Endodermal cell (in vitro differentiated cells): ENCODE measurements around the gene MRPS34. TPM values are rescaled to one million over a fixed set of nuclear protein-coding genes. Genes with fewer than 3 reads are reported as not detected.
"Not testable (repeated sequence)": the region's sequence is repeated elsewhere in the genome, so short reads cannot be mapped to it uniquely, and the experiment has no call there.

ENCODE experiments used
- DNase-seq: peaks from one replicate; pipeline ENCODE4 v3.0.0-alpha.2; 2017
- H3K27ac ChIP-seq: 2 replicates; pipeline ENCODE4 v1.5.1; 2013; ENCODE audit warnings: mild to moderate bottlenecking, low read depth, low read length, moderate library complexity
- H3K27me3 ChIP-seq: 2 replicates; pipeline ENCODE4 v1.6.1; 2013; ENCODE audit warnings: mild to moderate bottlenecking, low read length, moderate library complexity; ENCODE audit not compliant: insufficient read depth, control insufficient read depth, poor library complexity, severe bottlenecking
- H3K36me3 ChIP-seq: 2 replicates; pipeline ENCODE4 v1.7.0; 2013; ENCODE audit warnings: mild to moderate bottlenecking, low read length, moderate library complexity; ENCODE audit not compliant: control insufficient read depth, insufficient read depth
- H3K4me1 ChIP-seq: one replicate; pipeline ENCODE4 v1.7.0; 2013; ENCODE audit warnings: low read length; ENCODE audit not compliant: control insufficient read depth, insufficient read depth
- H3K4me3 ChIP-seq: 2 replicates; pipeline ENCODE4 v1.5.1; 2013; ENCODE audit warnings: mild to moderate bottlenecking, low read length, moderate library complexity
- H3K9ac ChIP-seq: 2 replicates; pipeline ENCODE4 v1.6.1; 2013; ENCODE audit warnings: mild to moderate bottlenecking, low read length, moderate library complexity; ENCODE audit not compliant: poor library complexity, severe bottlenecking; ENCODE audit errors: extremely low read depth
- H3K9me3 ChIP-seq: 2 replicates; pipeline ENCODE4 v1.6.1; 2013; ENCODE audit warnings: mild to moderate bottlenecking, low read length, moderate library complexity; ENCODE audit not compliant: control insufficient read depth
- H3K27ac Mint-ChIP-seq: 2 replicates; pipeline ENCODE4 v1.8.0; 2020; ENCODE audit warnings: mixed read lengths
- H3K27me3 Mint-ChIP-seq: 2 replicates; pipeline ENCODE4 v1.8.0; 2021; ENCODE audit warnings: mild to moderate bottlenecking, mixed read lengths; ENCODE audit not compliant: insufficient read depth
- H3K36me3 Mint-ChIP-seq: 2 replicates; pipeline ENCODE4 v1.8.0; 2020; ENCODE audit warnings: low read depth, mixed read lengths
- H3K4me1 Mint-ChIP-seq: 2 replicates; pipeline ENCODE4 v1.8.0; 2020; ENCODE audit warnings: mixed read lengths
- H3K4me3 Mint-ChIP-seq: 2 replicates; pipeline ENCODE4 v1.8.0; 2020; ENCODE audit warnings: mild to moderate bottlenecking, moderate library complexity, mixed read lengths
- H3K9me3 Mint-ChIP-seq: 2 replicates; pipeline ENCODE4 v1.8.0; 2020; ENCODE audit warnings: mild to moderate bottlenecking, mixed read lengths
- WGBS, 2 experiments: methylation state at CpG; one replicate each; pipeline versions ENCODE4 v1.1.5 to v1.1.7; 2013; ENCODE audit warnings: missing lambda C conversion rate in 2 of 2, mixed read lengths in 1 of 2; ENCODE audit not compliant: insufficient coverage in 1 of 2, insufficient read length in 1 of 2; 5-methylcytosine and 5-hydroxymethylcytosine counted together
- total RNA-seq, 2 donors: library from RNA; stranded (reverse); fragmentation: NEBNext Ultra II Directional in 1 of 2; extraction: Animal tissue kit (Norgen Biotek cat#: 25700) in 1 of 2; gene quantifications; 2 replicates in 1 of 2; 3 replicates in 1 of 2; pipeline ENCODE4 v1.2.1, GENCODE V29; 2021
- TF ChIP-seq, protein P1 (sequence below): fragments of 200-600 bp; sonication (generic); conservative IDR thresholded peaks from 2 replicates; pipeline ENCODE4 v1.5.0; 2021; ENCODE audit warnings: antibody characterized with exemption, mild to moderate bottlenecking

The MRPS34 gene
- total RNA-seq, 2 donors from 2014 or later = 137 to 164 TPM

DNA sequence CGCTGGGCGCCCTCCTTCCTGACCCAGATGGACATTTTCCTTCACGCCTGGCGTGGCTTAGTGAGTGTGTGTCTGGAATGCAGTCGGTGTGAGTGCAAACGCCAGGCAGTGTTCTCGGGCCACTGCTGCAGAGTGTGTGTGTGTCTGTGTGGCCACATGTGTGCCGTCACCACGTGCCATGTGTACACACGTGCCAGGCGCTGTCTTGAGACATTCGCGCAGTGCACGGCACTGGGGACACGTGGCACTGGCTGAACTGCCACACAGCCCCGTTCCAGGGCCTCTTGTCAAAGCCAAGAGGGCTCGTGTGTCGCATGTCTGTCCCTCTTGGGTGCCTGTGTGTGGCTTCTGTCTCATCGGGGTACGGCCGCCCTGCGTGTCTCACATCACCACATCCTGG lies 38.1 kb downstream of the MRPS34 start:
- Mint-ChIP-seq H3K4me3 (no peak overlapping the region), H3K27ac (no peak overlapping the region), H3K36me3 (peaks cover 14% of the 10 kb centered on the region), H3K4me1 (no peaks in the 10 kb centered on the region), H3K9me3 (no peaks in the 10 kb centered on the region), H3K27me3 (no peaks in the 10 kb centered on the region)
- H3K36me3 ChIP-seq = peaks cover 11% of the 10 kb centered on the region
- no peak for DNase-seq
- H3K4me1 ChIP-seq = no peaks in the 10 kb centered on the region
- peak overlapping the region; percentile 1 for H3K4me3 ChIP-seq
- WGBS, 2 experiments = 96 to 97% methylated on average over 20 to 22 of the region's 22 CpGs
- TF ChIP-seq, protein P1, sequence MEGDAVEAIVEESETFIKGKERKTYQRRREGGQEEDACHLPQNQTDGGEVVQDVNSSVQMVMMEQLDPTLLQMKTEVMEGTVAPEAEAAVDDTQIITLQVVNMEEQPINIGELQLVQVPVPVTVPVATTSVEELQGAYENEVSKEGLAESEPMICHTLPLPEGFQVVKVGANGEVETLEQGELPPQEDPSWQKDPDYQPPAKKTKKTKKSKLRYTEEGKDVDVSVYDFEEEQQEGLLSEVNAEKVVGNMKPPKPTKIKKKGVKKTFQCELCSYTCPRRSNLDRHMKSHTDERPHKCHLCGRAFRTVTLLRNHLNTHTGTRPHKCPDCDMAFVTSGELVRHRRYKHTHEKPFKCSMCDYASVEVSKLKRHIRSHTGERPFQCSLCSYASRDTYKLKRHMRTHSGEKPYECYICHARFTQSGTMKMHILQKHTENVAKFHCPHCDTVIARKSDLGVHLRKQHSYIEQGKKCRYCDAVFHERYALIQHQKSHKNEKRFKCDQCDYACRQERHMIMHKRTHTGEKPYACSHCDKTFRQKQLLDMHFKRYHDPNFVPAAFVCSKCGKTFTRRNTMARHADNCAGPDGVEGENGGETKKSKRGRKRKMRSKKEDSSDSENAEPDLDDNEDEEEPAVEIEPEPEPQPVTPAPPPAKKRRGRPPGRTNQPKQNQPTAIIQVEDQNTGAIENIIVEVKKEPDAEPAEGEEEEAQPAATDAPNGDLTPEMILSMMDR = no peak
- peaks cover 49% of the 10 kb centered on the region for H3K9me3 ChIP-seq
- no peaks in the 10 kb centered on the region for H3K27me3 ChIP-seq
- H3K27ac ChIP-seq = no peak overlapping the region
- H3K9ac ChIP-seq = no peak overlapping the region

DNA sequence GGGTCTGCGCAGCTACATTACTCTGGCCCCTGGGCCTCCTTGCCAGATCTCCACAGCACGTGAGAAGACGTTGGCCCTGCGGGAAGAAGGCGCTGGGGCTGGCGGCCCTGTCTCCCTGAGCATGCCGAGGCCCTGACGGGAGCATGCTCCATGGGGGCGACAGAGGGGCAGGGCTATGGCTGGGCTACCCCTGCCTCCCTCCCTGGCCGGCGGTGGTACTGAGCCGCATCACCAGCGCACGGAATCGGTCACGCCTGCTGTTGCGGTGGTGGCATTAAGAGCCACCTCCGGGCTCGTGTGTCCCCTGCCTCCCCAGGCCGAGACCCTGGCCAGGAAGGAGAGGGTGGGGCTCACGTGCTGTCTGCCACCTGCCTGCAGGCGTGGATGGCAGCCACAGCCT lies 38.8 kb downstream of the MRPS34 start:
- DNase-seq = no peak
- no peaks in the 10 kb centered on the region for H3K4me1 Mint-ChIP-seq
- Histone ChIP-seq H3K27ac (no peak overlapping the region), H3K4me1 (no peaks in the 10 kb centered on the region), H3K36me3 (peaks cover 11% of the 10 kb centered on the region), H3K9ac (no peak overlapping the region), H3K4me3 (no peak overlapping the region), H3K27me3 (no peaks in the 10 kb centered on the region), H3K9me3 (peaks cover 42% of the 10 kb centered on the region)
- TF ChIP-seq, protein P1 = no peak
- H3K27ac Mint-ChIP-seq = no peak overlapping the region
- WGBS, 2 experiments = 96% methylated on average over 14 to 22 of the region's 22 CpGs
- no peaks in the 10 kb centered on the region for H3K9me3 Mint-ChIP-seq
- no peaks in the 10 kb centered on the region for H3K27me3 Mint-ChIP-seq
- peaks cover 18% of the 10 kb centered on the region for H3K36me3 Mint-ChIP-seq
- no peak overlapping the region for H3K4me3 Mint-ChIP-seq

GRCh38 chr16:1732551-1732987 lies 40.4 kb downstream of the MRPS34 start:
- Histone ChIP-seq H3K36me3 (peaks cover 11% of the 10 kb centered on the region), H3K9me3 (peaks cover 27% of the 10 kb centered on the region)
- H3K9me3 Mint-ChIP-seq, H3K27me3 Mint-ChIP-seq, H3K4me1 ChIP-seq, H3K27ac ChIP-seq, H3K27me3 ChIP-seq, H3K4me1 Mint-ChIP-seq, DNase-seq, H3K27ac Mint-ChIP-seq, H3K4me3 Mint-ChIP-seq, H3K9ac ChIP-seq, H3K4me3 ChIP-seq: not testable (repeated sequence)
- 94 to 98% methylated on average over 15 to 21 of the region's 21 CpGs for WGBS, 2 experiments
- peaks cover 29% of the 10 kb centered on the region for H3K36me3 Mint-ChIP-seq

- H3K4me1 Mint-ChIP-seq = no peaks in the 10 kb centered on the region
- no peak overlapping the region for H3K27ac ChIP-seq
- H3K9me3 ChIP-seq = peaks cover 24% of the 10 kb centered on the region
- H3K9me3 Mint-ChIP-seq = no peaks in the 10 kb centered on the region
- TF ChIP-seq, protein P1 = no peak
- WGBS, 2 experiments = 93 to 94% methylated on average over 8 to 14 of the region's 14 CpGs
- H3K36me3 ChIP-seq = peaks cover 15% of the 10 kb centered on the region
- H3K4me3 Mint-ChIP-seq = no peak overlapping the region
- no peaks in the 10 kb centered on the region for H3K27me3 ChIP-seq
- no peak overlapping the region for H3K9ac ChIP-seq
- H3K36me3 Mint-ChIP-seq = peaks cover 34% of the 10 kb centered on the region
- no peak overlapping the region for H3K27ac Mint-ChIP-seq
- H3K4me3 ChIP-seq = no peak overlapping the region
- no peak for DNase-seq
- H3K4me1 ChIP-seq = no peaks in the 10 kb centered on the region
- H3K27me3 Mint-ChIP-seq = no peaks in the 10 kb centered on the region
These were observed 40.9 kb downstream of the MRPS34 start for GRCh38 chr16:1732071-1732470.
